Smooth muscle cell of the brain vasculature (primary cell): ENCODE measurements around the gene BICRA.
"Not testable (repeated sequence)": the region's sequence is repeated elsewhere in the genome, so short reads cannot be mapped to it uniquely, and the experiment has no call there.

Source experiments
- DNase-seq: peaks from one replicate; pipeline ENCODE4 v3.0.0-alpha.2; 2012; ENCODE audit warnings: low read depth, low spot score

Gene BICRA

DNA sequence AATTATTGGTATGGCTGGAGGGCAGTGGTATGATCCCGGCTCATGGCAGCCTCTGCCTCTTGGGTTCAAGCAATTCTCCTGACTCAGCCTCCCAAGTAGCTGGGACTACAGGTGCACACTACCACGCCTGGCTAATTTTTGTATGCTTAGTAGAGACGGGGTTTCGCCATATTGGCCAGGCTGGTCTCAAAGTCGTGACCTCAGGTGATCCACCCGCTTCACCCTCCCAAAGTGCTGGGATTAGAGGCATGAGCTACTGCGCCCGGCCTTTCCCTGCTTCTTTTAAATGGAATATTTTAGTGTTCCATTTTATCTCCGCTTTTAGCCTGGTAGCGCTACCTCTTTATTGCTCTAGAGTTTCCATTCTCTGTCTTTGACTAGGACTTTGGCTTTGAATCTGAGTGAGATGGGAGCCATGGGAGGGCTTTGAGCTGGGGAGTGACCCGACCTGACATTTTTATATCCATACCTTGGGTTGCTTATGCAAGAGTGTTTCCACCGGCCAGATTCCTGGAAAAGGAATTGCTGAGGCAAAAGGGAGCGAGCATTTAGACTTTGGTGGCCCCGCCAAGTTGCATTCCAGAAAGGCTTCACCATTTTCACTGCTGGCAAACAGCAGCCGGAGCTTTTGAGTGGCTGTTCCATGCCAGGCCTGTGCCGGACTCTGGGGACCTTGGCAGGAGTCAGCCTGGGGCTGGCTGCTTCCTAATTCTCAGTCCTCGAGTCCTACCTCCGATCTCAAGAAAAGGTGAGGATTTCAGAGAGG is 22.9 kb downstream of the BICRA start:
- no peak for DNase-seq

DNA sequence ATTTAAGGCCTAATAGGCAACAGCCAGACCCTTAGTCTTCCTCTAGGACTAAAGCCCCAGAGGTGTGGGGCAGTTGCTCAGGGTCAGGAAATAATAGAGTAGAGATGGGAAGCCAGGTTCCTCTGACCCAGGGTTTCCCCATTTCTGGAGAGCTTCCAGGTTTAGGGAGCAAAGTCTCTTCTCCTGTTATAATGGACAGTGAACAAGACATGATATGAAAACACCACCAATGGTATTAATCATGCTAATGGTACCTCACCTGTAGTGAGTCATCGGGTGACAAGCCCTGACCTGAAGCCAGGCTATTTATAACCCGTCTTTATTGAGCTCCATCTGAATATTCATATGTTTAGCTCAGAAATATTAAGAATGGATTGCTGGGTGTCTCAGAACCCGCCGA is 24.6 kb downstream of the BICRA start:
- DNase-seq = no peak

DNA sequence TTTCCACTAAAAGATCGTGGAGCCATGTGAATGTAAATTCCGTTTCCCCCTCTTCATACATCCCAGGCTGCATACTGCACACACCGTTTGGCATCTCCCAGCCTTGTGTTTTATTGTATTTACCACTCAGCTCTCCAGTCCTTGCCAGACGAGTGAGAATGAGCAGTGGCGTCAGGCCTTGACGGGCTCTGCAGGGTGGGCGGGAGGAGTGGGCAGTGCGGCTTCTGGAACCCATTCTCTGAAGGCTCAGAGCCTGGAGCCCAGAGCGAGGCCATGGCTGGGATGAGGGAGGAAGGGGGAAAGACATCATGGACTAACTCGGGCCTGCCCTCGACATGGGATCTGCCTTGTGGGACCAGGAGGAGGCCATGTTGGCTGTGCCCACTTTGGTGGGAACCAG is 25.1 kb downstream of the BICRA start:
- DNase-seq = no peak

DNA sequence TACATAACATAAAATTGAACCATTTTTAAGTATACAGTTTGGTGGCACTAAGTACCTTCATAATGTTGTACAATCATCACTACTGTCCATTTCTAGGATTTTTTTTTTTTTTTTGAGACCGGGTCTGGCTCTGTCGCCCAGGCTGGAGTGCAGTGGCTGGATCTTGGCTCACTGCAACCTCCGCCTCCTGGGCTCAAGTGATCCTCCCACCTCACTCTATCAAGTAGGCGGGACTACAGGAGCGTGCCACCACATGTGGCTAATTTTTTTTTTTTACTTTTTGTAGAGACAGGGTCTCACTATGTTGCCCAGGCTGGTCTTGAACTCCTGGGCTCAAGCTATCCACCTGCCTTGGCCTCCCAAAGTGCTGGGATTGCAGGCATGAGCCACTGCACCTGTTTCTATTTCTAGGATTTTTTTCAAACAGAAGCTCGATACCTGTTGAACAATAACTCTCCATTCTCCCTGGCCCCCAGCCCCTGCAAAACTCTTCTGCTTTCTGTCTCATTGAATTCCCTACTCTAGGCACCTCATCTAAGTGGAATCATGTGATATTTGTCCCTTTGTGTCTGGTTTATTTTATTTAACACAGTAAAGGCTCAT is 26.3 kb downstream of the BICRA start:
- DNase-seq = not testable (repeated sequence)

DNA sequence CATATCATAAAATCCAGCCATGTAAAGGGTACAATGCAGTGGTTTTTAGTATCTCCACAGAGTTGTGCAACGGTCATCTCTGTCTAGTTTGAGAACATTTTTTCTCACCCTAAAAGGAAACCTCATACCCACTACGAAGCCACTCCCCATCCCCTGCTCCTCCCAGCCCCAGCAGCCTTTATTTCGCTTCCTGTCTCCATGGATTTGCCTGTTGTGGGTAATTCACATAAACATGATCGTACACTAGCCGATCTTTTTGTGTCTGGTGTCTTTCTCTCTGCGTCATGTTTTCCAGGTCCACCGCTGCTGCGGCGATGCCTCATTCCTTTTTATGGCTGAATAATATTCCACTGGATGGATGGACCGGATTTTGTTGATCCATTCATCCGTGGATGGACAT is 28.6 kb downstream of the BICRA start:
- DNase-seq = no peak

DNA sequence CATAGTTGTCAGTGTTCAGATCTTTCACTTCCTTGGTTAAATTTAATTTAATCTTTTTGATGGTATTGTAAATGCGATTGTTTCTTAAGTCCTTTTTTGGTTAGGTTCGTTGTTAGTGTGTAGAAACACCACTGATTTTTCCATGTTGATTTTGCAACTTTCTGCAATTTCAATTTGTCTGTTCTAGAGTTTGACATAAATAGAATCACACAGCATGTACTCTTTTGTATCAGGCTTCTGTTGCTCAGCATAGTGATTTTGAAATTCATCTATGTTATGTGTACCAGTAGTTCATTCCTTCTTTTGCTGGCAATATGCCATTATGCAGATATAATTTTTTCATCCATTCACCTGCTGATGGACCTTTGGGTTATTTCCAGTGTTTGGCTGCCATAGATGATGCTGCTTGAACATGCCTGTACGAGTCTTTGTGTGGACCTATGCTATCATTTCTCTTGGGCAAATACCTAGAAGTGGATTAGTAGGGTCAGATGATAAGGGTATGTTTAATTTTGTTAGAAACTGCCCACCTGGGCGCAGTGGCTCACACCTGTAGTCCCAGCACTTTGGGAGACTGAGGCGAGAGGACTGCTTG is 33.1 kb downstream of the BICRA start:
- DNase-seq = no peak

DNA sequence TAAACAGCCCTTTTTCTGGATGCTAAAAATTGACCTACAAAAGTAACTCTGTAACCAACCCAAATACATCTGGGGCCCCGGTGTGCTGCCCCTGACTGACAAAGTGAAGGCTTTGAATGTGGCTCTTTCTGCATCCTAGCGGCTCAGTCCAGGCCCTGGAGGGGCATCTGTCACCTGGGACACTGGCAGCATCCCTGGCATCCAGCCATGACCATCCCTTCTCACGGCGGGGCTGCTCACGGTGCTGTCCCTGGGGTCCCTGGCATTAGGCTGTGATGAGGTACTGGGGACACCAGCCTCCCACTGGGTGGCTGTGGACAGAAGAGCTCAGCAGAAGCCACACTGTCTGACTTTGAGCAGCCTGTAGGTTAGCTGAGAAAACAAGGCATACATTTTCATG is 34.3 kb downstream of the BICRA start:
- no peak for DNase-seq

DNA sequence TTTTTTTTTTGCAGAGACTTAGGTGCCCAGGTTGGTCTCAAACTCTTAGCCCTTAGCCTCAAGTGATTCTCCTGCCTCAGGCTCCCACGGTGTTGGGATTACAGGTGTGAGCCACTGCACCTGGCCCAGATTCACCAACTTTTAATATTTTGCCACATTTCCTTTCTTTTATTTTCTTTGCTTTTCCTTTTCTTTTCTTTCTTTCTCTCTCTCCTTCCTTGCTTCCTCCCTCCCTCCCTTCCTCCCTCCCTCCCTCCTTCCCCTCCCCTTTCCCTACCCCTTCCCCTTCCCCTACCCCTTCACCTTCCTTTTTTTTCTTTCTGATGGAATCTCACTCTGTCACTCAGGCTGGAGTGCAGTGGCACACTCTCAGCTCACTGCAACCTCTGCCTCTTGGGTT is 35.3 kb downstream of the BICRA start:
- no peak for DNase-seq

DNA sequence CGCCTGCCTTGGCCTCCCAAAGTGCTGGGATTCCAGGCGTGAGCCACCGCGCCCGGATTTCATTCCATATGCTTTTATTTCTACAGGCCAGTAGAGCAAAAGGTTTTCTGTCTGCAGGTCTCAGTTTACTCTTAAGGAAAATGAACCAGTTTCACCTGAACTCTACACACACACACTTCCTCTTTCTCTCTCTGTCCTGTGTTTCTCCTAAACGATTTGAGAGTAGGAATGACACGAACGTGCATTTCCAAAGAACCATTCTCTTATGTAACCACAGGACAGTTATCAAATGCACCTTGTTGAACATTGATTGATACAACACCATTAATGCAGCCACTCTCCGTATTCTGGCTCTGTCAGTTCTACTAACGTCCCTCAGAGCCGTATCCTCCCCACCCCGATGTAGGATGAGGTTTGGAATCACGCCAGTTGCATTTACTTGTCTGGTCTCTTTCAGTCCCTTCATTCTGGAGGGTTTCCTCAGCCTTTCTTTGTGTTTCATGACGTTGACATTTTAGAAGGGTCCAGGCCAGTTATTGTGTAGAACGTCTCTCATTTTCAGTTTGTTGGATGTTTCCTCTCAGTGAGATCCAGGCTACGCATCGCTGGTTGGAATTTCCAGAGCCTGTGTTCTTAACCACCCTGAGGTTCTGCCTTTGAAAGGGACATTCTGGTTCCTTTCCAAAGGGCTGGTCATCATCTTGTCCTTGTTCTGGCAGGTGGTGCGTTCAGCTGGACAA is 36.0 kb downstream of the BICRA start:
- no peak for DNase-seq

DNA sequence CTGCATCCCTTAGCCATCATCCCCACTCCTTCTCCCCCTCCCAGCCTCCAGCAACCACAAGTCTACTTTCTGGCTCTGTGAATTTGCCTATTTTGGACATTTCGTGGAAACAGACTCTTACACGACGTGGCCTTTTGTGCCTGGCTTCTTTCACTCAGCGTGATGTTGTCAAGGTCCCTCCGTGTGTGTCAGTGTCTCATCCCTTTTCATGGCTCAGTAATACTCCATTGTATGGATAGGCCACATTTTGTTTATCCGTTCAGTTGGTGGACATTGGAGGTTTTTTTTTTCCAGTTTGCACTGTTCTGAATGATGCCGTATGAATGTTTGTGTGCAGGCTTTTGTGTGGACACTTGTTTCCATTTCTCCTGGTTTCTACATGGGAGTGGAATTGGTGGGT is 38.0 kb downstream of the BICRA start:
- DNase-seq = no peak

DNA sequence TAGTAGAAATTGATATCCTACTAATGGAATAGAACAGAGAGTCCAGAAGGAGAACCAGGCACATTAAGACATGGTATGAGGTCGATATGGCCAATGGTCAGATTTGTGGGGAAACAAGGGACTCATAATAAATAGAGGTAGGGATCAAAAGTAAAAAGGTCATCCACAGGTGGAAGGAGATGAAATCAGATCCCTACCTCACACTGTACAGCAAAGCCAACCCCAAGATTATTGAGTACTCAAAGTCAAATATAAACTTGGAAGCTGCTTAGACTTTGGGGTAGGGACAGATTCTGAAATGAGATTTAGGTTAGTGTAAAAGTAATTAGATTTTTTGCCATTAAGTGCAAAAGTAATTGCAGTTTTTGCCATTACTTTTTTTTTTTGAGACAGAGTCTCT is 40.7 kb downstream of the BICRA start:
- no peak for DNase-seq

DNA sequence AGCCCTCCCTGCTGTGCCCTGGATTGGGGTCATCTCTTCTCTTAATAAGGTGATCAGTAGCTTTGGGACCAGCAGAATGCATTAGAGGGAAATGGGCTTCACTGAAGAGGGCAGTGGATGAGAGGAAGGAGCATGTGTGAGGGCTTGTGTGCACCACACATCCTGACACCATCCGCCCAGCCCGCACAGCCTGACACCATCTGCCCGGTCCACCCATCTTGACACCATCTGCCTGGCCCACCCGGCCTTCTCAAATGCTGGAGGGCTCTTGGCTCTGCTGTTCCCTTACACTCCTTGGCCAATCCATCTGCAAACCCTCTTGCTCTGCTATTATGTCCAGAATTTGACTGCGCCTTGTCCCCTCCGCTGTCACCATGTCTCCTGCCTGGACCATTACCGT is 41.8 kb downstream of the BICRA start:
- no peak for DNase-seq

DNA sequence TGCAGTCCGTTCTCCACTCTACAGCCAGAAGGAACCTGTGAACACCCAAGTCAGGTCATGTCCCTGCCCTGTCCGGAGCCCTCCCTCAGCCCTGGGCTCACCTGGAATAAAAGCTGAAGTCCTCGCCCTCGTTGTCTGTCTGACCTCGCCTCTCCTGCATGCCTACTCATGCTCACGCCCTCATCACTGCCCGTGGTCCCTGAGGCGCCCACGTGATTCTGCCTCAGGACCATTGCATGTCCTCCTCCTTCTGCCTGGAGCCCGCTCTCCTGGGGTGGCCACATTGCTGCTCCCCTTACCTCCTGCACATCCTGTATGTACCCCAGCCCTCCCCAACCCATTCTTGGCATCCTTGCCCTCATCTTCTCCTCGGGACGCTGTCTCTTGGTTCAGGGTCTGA is 42.2 kb downstream of the BICRA start:
- no peak for DNase-seq

DNA sequence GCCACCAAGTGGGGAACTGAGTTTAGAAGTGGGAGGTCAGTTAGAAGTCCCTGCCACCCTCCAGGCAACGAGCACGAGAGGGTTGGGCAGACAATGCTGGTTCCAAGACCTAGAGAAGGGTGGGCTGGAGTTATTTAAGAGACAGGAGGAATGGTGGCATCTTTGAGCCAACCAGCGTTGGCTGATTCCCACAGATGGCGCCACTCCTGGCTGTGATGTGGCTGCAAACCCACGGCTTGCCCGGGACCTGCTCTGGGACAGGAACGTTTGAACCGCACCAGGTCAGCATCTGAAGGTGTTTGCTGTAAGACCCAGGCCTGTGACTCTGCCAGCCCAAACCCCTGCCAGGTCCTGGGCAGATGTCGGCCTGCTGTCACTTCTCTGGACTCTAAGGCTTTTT is 42.8 kb downstream of the BICRA start:
- DNase-seq = no peak

DNA sequence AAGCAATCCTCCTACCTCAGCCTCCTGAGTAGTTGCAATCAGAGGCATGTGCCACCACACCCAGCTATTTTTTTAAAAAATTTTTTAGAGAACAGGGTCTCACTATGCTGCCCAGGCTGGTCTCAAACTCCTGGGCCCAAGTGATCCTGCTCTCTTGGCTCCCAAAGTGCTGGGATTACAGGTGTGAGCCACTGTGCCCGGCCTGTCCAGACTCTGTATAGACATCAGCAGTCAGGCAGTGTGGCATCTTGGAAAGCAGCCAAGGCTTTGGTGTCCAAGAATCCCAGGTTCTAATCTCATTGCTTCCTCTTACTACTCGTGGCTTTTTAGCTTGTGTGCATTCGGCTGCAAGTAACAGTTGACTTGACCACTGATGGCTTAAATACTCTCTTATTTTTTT is 43.4 kb downstream of the BICRA start:
- no peak for DNase-seq

DNA sequence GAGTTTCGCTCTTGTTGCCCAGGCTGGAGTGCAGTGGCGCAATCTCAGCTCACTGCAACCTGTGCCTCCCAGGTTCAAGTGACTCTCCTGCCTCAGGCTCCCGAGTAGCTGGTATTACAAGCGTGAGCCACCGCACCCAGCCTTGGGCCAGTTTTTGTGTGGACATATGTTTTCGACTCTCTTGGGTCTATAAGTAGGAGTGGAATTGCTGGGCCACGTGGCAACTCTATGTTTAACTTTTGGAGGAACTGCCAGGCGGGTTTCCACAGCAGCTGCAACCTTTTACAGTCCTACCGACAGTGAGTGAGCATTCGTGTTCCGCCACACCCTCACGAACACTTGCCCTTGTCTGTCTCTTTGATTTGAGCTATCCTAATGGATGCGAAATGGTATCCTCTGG is 44.9 kb downstream of the BICRA start:
- no peak for DNase-seq

DNA sequence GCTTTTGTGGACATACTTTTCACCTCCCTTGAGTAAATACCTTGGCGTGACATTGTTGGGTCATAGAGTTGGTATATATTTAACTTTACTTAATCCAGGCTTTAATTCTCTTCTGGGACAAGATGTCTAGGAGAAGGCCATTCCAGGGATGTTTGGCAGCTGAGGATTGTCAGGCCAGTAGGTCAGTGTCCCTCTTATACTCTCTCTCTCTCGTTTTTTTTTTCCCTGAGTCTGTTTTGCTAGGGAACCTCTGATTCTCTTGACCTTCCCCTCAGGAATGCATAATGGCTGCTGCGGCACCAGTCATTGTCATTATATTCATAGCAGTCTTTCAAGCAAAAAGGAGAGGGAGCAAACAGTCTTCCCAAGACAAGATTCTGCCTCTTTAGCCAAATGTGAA is 48.8 kb downstream of the BICRA start:
- no peak for DNase-seq

DNA sequence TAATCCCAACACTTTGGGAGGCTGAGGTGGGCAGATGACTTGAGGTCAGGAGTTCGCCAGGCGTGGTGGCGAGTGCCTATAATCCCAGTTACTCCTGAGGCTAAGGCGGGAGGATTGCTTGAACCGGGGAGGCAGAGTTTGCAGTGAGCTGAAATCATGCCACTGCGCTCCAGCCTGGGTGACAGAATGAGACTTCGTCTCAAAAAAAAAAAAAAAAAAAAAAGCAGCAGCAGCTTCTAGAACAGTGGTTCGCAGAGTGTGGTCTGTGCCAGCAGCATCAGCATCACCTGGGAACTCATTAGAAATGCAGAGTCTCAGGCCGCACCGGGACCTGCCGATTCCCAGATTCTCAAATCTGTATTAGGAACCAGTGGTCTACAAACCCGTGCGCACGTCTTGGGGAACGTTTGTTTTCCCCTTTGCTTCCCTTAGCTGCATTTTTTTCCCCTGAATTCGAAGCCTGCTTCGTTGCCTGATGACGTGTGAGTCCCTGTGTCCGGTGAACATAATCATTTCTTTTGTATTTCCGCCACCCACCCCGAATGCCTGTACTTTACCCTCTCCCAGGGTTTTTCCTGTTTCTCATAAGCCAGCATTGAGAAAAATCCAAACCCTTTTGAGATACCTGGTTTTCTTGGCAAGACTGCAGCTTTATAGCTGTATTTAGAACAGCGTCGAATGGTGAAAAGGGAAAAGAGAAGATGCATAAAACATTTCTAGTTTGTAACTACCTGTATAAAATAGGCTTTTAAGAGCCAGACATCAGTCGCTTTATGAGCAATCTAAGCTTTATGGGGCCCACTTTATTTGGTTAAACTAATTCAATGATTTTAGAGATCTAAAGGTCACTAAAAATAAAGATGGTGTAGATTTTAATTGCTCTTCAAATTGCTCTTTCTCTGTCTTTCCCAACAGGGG is 49.8 kb downstream of the BICRA start:
- DNase-seq = no peak

DNA sequence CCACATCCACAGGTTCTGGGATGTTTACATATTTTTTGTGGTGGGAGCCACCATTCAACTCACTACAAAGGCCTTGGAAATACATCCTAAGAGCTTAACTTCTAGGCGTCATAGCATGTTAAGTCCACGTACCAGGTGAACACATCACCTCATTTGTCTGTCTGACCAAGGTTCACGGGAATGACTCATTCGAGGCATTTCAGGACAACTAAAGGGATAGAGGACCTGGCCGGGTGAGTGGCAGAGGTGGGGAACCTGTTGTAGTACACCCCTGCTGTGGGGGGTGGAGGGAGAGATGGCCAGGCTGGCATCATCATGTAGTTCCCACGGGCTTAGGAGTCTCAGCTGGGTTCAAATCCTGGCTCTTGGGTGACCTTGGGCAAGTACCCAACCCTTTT is 51.5 kb downstream of the BICRA start:
- no peak for DNase-seq

DNA sequence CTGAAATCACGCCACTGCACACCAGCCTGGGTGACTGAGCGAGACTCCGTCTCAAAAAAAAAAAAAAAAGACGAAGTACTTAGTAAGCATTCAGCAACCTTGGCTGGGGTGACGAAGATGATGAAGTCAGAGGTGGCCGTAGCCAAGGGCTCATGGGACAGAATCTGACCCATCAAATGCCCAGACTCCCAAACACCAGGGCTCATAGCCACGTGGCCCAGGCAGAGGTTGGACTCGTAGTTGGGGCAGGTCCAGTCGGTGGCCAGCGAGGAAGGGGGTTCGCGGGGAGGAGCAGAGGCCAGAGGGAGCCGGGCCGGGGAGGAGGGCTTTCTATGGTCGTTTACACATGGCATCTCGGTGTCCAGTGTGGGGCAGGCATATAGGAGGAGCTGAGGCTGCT is 52.2 kb downstream of the BICRA start:
- no peak for DNase-seq

DNA sequence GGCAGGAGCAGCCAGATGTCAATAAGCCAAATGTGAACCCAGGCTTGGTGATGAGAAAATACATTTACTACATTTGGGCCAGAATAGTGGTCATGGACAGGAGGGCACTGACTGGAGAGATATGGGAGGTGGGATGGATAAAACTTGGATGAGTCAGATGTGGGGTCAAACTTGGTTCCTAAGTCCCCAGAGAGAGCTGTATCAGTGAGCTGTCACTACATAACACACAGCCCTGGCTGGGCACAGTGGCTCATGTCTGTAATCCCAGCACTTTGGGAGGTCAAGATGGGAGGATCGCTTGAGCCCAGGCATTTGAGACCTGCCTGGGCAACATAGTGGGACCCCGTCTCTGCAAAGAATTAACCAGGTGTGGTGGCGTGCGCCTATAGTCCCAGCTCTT is 52.7 kb downstream of the BICRA start:
- no peak for DNase-seq
